HepG2 (cell line): ENCODE data around the gene XRCC1. TPM values are rescaled to one million over a fixed set of nuclear protein-coding genes. Genes with fewer than 3 reads are reported as not detected.

Experiments
- ADNP ChIP-seq: sonication (generic); formaldehyde crosslinking; IDR thresholded peaks from 2 replicates; pipeline ENCODE4 v1.4.0; 2020; ENCODE audit warnings: missing genetic modification reagents
- CEBPZ ChIP-seq: IDR thresholded peaks from 2 replicates; pipeline ENCODE4 v1.6.1; 2012; ENCODE audit warnings: low read length, improper control_type of control experiment
- KAT2B ChIP-seq: fragments of 150-350 bp; IDR thresholded peaks from 2 replicates; pipeline ENCODE4 v1.6.1; 2014; ENCODE audit warnings: low read depth, low read length, borderline replicate concordance
- MIXL1 ChIP-seq: IDR thresholded peaks from 2 replicates; pipeline ENCODE4 v1.6.1; 2016
- PHF8 ChIP-seq: sonication (generic); formaldehyde crosslinking; IDR thresholded peaks from 2 replicates; pipeline ENCODE4 v1.5.0; 2020; ENCODE audit warnings: missing genetic modification reagents
- SMAD3 ChIP-seq: sonication (generic); formaldehyde crosslinking; IDR thresholded peaks from 2 replicates; pipeline ENCODE4 v1.4.0; 2020; ENCODE audit warnings: missing genetic modification reagents
- TBL1XR1 ChIP-seq: fragments of 150-350 bp; IDR thresholded peaks from 2 replicates; pipeline ENCODE4 v1.6.1; 2014; ENCODE audit warnings: borderline replicate concordance, low read length; ENCODE audit not compliant: partially characterized antibody
- ZNF432 ChIP-seq: sonication (generic); formaldehyde crosslinking; IDR thresholded peaks from 2 replicates; pipeline ENCODE4 v1.5.0; 2020; ENCODE audit warnings: missing genetic modification reagents, mild to moderate bottlenecking, borderline replicate concordance
- ZNF550 ChIP-seq: sonication (generic); formaldehyde crosslinking; IDR thresholded peaks from 2 replicates; pipeline ENCODE4 v1.4.0; 2020; ENCODE audit warnings: mild to moderate bottlenecking, missing genetic modification reagents, borderline replicate concordance
- ZNF724P ChIP-seq: sonication (generic); formaldehyde crosslinking; IDR thresholded peaks from 2 replicates; pipeline ENCODE4 v1.8.0; 2022; ENCODE audit warnings: missing genetic modification reagents, borderline replicate concordance
- polyA plus RNA-seq, 8 experiments: library from polyadenylated mRNA; depleted of rRNA in 3 of 8; stranded (reverse) in 7 of 8; unstranded in 1 of 8; fragments of >200 nt; fragmentation: Illumina TruSeq in 4 of 8; extraction: Trizol in 4 of 8; gene quantifications; 2 replicates each; pipeline versions ENCODE4 v1.2.1 to v1.2.3, GENCODE V29; 2011 to 2016; ENCODE audit warnings: low read depth in 4 of 8, missing spikeins in 1 of 8, mixed read lengths in 1 of 8; ENCODE audit not compliant: insufficient read depth in 1 of 8
- total RNA-seq, 5 experiments: library from RNA; depleted of rRNA; stranded (reverse); fragments of >200 nt; fragmentation: Illumina TruSeq; extraction: Trizol; gene quantifications; 2 replicates each; pipeline ENCODE4 v1.2.3, GENCODE V29; 2016; ENCODE audit warnings: low read depth in 1 of 5
- TF ChIP-seq, protein P1 (sequence below): sonication (generic); formaldehyde crosslinking; IDR thresholded peaks from 2 replicates; pipeline ENCODE4 v1.5.1; 2020; ENCODE audit warnings: mild to moderate bottlenecking, missing genetic modification reagents, borderline replicate concordance
- TF ChIP-seq, protein P2 (sequence below): sonication (generic); formaldehyde crosslinking; IDR thresholded peaks from 2 replicates; pipeline ENCODE4 v1.4.0; 2020; ENCODE audit warnings: missing genetic modification reagents
- TF ChIP-seq, protein P3 (sequence below): sonication (generic); formaldehyde crosslinking; IDR thresholded peaks from 2 replicates; pipeline ENCODE4 v1.4.0; 2020; ENCODE audit warnings: missing genetic modification reagents
- TF ChIP-seq, protein P4 (sequence below): IDR thresholded peaks from 2 replicates; pipeline ENCODE4 v1.6.1; 2016; ENCODE audit warnings: low read depth, borderline replicate concordance

The XRCC1 gene
- total and polyA plus RNA-seq, 2 of the 13 experiments (the other 11 are each of a cell fraction or from before 2014, with no cell fraction given): 24.7 to 26.3 TPM

DNA sequence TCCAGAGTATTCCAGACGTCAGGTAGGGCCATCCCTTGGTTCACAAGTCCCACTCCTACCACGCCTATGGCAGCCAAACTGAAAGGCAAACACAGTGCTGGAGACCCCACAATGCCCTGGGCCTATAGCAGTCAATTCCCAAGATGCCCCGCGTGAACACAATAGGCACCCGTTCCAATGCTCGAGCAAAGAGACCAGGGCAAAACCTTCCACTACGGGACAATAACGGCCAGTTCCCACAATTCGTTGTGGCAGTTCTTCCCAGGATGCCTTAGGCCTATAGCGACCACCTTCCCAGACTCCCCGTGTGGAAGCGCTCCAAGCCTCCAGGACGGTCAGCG is 43.6 kb upstream of the XRCC1 start (continued):
- TF ChIP-seq, protein P1, sequence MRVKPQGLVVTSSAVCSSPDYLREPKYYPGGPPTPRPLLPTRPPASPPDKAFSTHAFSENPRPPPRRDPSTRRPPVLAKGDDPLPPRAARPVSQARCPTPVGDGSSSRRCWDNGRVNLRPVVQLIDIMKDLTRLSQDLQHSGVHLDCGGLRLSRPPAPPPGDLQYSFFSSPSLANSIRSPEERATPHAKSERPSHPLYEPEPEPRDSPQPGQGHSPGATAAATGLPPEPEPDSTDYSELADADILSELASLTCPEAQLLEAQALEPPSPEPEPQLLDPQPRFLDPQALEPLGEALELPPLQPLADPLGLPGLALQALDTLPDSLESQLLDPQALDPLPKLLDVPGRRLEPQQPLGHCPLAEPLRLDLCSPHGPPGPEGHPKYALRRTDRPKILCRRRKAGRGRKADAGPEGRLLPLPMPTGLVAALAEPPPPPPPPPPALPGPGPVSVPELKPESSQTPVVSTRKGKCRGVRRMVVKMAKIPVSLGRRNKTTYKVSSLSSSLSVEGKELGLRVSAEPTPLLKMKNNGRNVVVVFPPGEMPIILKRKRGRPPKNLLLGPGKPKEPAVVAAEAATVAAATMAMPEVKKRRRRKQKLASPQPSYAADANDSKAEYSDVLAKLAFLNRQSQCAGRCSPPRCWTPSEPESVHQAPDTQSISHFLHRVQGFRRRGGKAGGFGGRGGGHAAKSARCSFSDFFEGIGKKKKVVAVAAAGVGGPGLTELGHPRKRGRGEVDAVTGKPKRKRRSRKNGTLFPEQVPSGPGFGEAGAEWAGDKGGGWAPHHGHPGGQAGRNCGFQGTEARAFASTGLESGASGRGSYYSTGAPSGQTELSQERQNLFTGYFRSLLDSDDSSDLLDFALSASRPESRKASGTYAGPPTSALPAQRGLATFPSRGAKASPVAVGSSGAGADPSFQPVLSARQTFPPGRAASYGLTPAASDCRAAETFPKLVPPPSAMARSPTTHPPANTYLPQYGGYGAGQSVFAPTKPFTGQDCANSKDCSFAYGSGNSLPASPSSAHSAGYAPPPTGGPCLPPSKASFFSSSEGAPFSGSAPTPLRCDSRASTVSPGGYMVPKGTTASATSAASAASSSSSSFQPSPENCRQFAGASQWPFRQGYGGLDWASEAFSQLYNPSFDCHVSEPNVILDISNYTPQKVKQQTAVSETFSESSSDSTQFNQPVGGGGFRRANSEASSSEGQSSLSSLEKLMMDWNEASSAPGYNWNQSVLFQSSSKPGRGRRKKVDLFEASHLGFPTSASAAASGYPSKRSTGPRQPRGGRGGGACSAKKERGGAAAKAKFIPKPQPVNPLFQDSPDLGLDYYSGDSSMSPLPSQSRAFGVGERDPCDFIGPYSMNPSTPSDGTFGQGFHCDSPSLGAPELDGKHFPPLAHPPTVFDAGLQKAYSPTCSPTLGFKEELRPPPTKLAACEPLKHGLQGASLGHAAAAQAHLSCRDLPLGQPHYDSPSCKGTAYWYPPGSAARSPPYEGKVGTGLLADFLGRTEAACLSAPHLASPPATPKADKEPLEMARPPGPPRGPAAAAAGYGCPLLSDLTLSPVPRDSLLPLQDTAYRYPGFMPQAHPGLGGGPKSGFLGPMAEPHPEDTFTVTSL (CRISPR knock-in tag): no peak
- TF ChIP-seq ADNP (CRISPR knock-in tag): no peak
- TF ChIP-seq, protein P2, sequence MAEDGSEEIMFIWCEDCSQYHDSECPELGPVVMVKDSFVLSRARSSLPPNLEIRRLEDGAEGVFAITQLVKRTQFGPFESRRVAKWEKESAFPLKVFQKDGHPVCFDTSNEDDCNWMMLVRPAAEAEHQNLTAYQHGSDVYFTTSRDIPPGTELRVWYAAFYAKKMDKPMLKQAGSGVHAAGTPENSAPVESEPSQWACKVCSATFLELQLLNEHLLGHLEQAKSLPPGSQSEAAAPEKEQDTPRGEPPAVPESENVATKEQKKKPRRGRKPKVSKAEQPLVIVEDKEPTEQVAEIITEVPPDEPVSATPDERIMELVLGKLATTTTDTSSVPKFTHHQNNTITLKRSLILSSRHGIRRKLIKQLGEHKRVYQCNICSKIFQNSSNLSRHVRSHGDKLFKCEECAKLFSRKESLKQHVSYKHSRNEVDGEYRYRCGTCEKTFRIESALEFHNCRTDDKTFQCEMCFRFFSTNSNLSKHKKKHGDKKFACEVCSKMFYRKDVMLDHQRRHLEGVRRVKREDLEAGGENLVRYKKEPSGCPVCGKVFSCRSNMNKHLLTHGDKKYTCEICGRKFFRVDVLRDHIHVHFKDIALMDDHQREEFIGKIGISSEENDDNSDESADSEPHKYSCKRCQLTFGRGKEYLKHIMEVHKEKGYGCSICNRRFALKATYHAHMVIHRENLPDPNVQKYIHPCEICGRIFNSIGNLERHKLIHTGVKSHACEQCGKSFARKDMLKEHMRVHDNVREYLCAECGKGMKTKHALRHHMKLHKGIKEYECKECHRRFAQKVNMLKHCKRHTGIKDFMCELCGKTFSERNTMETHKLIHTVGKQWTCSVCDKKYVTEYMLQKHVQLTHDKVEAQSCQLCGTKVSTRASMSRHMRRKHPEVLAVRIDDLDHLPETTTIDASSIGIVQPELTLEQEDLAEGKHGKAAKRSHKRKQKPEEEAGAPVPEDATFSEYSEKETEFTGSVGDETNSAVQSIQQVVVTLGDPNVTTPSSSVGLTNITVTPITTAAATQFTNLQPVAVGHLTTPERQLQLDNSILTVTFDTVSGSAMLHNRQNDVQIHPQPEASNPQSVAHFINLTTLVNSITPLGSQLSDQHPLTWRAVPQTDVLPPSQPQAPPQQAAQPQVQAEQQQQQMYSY (CRISPR knock-in tag): no peak
- no peak for TF ChIP-seq CEBPZ
- no peak for TF ChIP-seq PHF8 (CRISPR knock-in tag)
- no peak for TF ChIP-seq KAT2B
- no peak for TF ChIP-seq SMAD3 (CRISPR knock-in tag)
- TF ChIP-seq ZNF724P: no peak
- 0 out of 2 replicates have a peak, but pooled peaks have one; percentile 72 for TF ChIP-seq ZNF432 (CRISPR knock-in tag)
- TF ChIP-seq MIXL1 (CRISPR knock-in tag): 0 out of 2 replicates have a peak, but pooled peaks have one; percentile 11
- no peak for TF ChIP-seq TBL1XR1
- TF ChIP-seq ZNF550 (CRISPR knock-in tag): no peak
- TF ChIP-seq, protein P3, sequence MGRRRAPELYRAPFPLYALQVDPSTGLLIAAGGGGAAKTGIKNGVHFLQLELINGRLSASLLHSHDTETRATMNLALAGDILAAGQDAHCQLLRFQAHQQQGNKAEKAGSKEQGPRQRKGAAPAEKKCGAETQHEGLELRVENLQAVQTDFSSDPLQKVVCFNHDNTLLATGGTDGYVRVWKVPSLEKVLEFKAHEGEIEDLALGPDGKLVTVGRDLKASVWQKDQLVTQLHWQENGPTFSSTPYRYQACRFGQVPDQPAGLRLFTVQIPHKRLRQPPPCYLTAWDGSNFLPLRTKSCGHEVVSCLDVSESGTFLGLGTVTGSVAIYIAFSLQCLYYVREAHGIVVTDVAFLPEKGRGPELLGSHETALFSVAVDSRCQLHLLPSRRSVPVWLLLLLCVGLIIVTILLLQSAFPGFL (CRISPR knock-in tag): no peak
- TF ChIP-seq, protein P4, sequence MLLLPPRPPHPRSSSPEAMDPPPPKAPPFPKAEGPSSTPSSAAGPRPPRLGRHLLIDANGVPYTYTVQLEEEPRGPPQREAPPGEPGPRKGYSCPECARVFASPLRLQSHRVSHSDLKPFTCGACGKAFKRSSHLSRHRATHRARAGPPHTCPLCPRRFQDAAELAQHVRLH (CRISPR knock-in tag): no peak
